ENCODE measurements around the gene FOXO6. TPM values are rescaled to one million over a fixed set of nuclear protein-coding genes. Genes with fewer than 3 reads are reported as not detected.

Gene FOXO6
- total and polyA plus RNA-seq, 9 of the 15 experiments (the other 6 are each of a cell fraction or from before 2014, with no cell fraction given), result 0.04 to 0.31 (median 0.12) TPM; not detected in 5

DNA sequence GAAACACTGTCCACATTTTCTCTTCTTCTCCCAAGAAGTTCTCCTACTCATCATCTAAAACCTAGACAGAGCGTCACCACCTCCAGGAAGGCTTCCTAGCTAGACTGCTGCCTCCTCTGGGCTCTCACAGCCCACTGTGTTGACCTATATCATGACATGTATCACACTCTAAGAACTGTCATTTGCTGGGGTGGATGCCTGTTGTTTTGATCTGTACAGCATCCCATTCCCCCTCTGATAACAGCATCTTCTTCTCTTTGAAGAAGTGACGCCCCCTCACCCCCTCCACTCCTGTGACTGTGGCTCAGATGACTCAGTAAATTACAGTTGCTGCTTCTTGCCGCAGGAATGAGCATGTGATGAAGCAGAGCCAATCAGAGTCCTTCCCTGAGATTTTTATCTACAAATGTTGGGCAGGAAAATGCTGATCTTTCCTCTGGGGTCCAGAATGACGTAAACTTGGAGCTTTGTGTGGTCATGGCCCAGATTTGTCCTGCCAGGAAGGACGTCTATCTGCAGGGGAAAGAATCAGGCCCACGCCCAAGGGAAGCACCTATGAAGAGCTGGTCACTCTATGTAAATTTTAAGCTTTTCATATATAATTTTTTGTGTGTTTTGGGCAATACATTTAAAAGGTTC is 28.0 kb upstream of the FOXO6 start (continued):
- TF ChIP-seq, protein P1, sequence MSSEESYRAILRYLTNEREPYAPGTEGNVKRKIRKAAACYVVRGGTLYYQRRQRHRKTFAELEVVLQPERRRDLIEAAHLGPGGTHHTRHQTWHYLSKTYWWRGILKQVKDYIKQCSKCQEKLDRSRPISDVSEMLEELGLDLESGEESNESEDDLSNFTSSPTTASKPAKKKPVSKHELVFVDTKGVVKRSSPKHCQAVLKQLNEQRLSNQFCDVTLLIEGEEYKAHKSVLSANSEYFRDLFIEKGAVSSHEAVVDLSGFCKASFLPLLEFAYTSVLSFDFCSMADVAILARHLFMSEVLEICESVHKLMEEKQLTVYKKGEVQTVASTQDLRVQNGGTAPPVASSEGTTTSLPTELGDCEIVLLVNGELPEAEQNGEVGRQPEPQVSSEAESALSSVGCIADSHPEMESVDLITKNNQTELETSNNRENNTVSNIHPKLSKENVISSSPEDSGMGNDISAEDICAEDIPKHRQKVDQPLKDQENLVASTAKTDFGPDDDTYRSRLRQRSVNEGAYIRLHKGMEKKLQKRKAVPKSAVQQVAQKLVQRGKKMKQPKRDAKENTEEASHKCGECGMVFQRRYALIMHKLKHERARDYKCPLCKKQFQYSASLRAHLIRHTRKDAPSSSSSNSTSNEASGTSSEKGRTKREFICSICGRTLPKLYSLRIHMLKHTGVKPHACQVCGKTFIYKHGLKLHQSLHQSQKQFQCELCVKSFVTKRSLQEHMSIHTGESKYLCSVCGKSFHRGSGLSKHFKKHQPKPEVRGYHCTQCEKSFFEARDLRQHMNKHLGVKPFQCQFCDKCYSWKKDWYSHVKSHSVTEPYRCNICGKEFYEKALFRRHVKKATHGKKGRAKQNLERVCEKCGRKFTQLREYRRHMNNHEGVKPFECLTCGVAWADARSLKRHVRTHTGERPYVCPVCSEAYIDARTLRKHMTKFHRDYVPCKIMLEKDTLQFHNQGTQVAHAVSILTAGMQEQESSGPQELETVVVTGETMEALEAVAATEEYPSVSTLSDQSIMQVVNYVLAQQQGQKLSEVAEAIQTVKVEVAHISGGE (CRISPR knock-in tag; IDR thresholded peaks at IDR 0.05), result no peak
- TF ChIP-seq BRD9 (IDR thresholded peaks at IDR 0.05; ENCODE audit: low read depth, partially characterized antibody) (no peak), GATAD2A (IDR thresholded peaks at IDR 0.05) (no peak), MCM3 (IDR thresholded peaks at IDR 0.05) (no peak), SRF (CRISPR knock-in tag; IDR thresholded peaks at IDR 0.05) (no peak), CBX5 (IDR thresholded peaks at IDR 0.05; ENCODE audit: borderline replicate concordance, low read depth) (no peak), ZNF75A (CRISPR knock-in tag; IDR thresholded peaks at IDR 0.05) (no peak), CREM (IDR thresholded peaks at IDR 0.05; ENCODE audit: low read depth) (peak; percentile 94), E2F3 (CRISPR knock-in tag; IDR thresholded peaks at IDR 0.05) (no peak), ZBTB7A (IDR thresholded peaks at IDR 0.05; ENCODE audit: borderline replicate concordance, control insufficient read depth, low read depth, low read length) (0 out of 2 replicates have a peak, but pooled peaks have one; percentile 22), ZNF436 (CRISPR knock-in tag; IDR thresholded peaks at IDR 0.05) (peak; percentile 86; the same call in 1 of the 2 replicates), ZNF324 (CRISPR knock-in tag; IDR thresholded peaks at IDR 0.05) (no peak), LEF1 (IDR thresholded peaks at IDR 0.05) (peak; percentile 67), ZNF239 (CRISPR knock-in tag; IDR thresholded peaks at IDR 0.05) (no peak), RNF2 (IDR thresholded peaks at IDR 0.05) (peak; percentile 18; the same call in 1 of the 2 replicates), ZNF24 (IDR thresholded peaks at IDR 0.05) (0 out of 2 replicates have a peak, but pooled peaks have one; percentile 55), RB1 (IDR thresholded peaks at IDR 0.05; ENCODE audit: low read depth) (no peak), PRPF4 (IDR thresholded peaks at IDR 0.05; ENCODE audit: insufficient read depth, low read depth, low read length, poor library complexity, severe bottlenecking) (no peak)
- TF ChIP-seq, protein P2, sequence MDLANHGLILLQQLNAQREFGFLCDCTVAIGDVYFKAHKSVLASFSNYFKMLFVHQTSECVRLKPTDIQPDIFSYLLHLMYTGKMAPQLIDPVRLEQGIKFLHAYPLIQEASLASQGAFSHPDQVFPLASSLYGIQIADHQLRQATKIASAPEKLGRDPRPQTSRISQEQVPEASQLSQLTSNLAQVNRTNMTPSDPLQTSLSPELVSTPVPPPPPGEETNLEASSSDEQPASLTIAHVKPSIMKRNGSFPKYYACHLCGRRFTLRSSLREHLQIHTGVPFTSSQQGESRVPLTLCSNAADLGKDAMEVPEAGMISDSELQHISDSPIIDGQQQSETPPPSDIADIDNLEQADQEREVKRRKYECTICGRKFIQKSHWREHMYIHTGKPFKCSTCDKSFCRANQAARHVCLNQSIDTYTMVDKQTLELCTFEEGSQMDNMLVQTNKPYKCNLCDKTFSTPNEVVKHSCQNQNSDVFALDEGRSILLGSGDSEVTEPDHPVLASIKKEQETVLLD (IDR thresholded peaks at IDR 0.05), result no peak
- TF ChIP-seq, protein P3, sequence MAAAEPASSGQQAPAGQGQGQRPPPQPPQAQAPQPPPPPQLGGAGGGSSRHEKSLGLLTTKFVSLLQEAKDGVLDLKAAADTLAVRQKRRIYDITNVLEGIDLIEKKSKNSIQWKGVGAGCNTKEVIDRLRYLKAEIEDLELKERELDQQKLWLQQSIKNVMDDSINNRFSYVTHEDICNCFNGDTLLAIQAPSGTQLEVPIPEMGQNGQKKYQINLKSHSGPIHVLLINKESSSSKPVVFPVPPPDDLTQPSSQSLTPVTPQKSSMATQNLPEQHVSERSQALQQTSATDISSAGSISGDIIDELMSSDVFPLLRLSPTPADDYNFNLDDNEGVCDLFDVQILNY (CRISPR knock-in tag; IDR thresholded peaks at IDR 0.05), result no peak
- TF ChIP-seq, protein P4, sequence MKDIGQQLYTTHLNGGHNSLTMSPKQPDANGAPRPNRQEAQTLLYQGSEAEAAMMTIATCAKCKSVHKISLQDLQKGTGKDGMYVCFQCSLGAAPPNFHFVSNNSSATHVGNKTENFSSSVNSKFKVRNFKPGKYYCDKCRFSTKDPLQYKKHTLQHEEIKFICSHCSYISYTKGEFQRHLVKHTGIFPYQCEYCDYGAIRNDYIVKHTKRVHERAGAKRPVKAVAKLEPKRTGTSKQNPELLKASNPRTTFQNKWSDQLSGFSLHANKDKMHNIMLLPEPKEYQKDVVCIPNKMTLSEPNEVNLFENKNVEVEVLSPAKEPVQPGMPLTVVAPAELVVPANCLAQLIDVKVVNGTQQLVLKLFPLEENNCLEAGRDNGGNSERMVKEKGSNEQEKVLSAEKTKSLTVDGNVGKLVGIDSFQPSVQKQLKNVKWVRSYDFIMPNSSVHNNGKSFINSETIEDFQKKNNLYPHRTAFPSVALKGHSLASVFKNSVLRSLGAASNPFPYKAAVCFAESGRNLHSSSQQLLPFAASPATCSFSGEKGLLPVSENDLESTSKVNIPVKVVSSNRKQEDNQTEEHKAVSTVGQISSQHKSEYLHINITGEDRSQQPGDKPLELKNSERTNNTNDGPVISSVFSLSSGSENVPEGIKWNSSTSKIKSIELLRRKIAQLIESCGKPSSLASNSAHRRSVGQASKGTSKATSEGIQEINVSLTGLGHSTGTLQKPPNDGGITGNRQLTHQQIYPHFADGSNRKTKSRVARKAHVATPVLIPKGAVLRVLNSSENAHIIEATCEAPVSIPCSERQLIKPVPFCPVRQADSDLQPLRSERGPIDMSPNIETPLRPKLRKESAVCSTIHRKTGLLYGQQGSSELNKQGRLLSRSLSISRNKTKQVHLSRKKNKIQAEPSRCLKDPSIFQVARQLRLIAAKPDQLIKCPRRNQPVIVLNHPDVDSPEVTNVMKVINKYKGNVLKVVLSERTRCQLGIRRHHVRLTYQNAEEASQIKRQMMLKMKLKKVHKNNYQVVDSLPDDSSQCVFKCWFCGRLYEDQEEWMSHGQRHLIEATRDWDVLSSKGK (CRISPR knock-in tag; IDR thresholded peaks at IDR 0.05), result no peak

Measured in K562 (cell line).